Naive thymus-derived CD4-positive, alpha-beta T cell (primary cell): ENCODE measurements around the gene CCDC74A. TPM values are rescaled to one million over a fixed set of nuclear protein-coding genes. Genes with fewer than 3 reads are reported as not detected.
"Not testable (repeated sequence)": the region's sequence is repeated elsewhere in the genome, so short reads cannot be mapped to it uniquely, and the experiment has no call there.

ENCODE experiments used
- ATAC-seq: fragments of 150-1000 bp; cut with Tn5 transposase; 2 replicates; pipeline ENCODE4 v1.10.0; 2021; ENCODE audit warnings: mild to moderate bottlenecking, moderate library complexity
- CTCF ChIA-PET: fragments of 350-600 bp; sonication (Branson Sonifier 250); formaldehyde crosslinking; loops from one replicate; lab custom pipeline; 2021; ENCODE audit warnings: antibody characterized with exemption; lab: Charles Lee
- POLR2A ChIA-PET: fragments of 350-600 bp; sonication (Branson Sonifier 250); formaldehyde crosslinking; loops from one replicate; lab custom pipeline; 2021; ENCODE audit warnings: antibody characterized with exemption, inconsistent platforms; lab: Charles Lee
- DNase-seq, 9 donors: peaks; one replicate each; pipeline versions ENCODE4 v3.0.0 to v3.0.0-alpha.2; 2020 to 2022; ENCODE audit warnings: mixed read lengths in 1 of 9
- H3K27ac ChIP-seq: one replicate; pipeline ENCODE4 v1.7.0; 2013; ENCODE audit warnings: mild to moderate bottlenecking, low read depth, low read length, moderate library complexity
- H3K27me3 ChIP-seq, 2 donors: one replicate each; pipeline ENCODE4 v1.7.0; 2013; ENCODE audit warnings: low read length in 2 of 2, mild to moderate bottlenecking in 2 of 2, moderate library complexity in 2 of 2; ENCODE audit not compliant: control insufficient read depth in 2 of 2, insufficient read depth in 2 of 2
- H3K36me3 ChIP-seq, 3 experiments: 1 replicate in 2 of 3; 2 replicates in 1 of 3; pipeline ENCODE4 v1.7.0; 2013; ENCODE audit warnings: low read length in 3 of 3, mild to moderate bottlenecking in 3 of 3, moderate library complexity in 1 of 3; ENCODE audit not compliant: insufficient read depth in 3 of 3, control insufficient read depth in 2 of 3
- H3K4me1 ChIP-seq, 2 donors: one replicate each; pipeline ENCODE4 v1.7.0; 2013; ENCODE audit warnings: low read length in 2 of 2, mild to moderate bottlenecking in 2 of 2, moderate library complexity in 1 of 2; ENCODE audit not compliant: control insufficient read depth in 2 of 2, insufficient read depth in 2 of 2
- H3K4me3 ChIP-seq: 2 replicates; pipeline ENCODE4 v1.7.0; 2013; ENCODE audit warnings: mild to moderate bottlenecking, low read length
- H3K9me3 ChIP-seq, 3 experiments: 1 replicate in 2 of 3; 2 replicates in 1 of 3; pipeline ENCODE4 v1.7.0; 2013; ENCODE audit warnings: low read length in 3 of 3; ENCODE audit not compliant: control insufficient read depth in 2 of 3
- H3K27ac Mint-ChIP-seq, 9 donors: one replicate each; pipeline ENCODE4 v1.8.0; 2020 to 2022; ENCODE audit warnings: mixed read lengths in 9 of 9, mild to moderate bottlenecking in 8 of 9, moderate library complexity in 5 of 9, inconsistent platforms in 2 of 9
- H3K27me3 Mint-ChIP-seq, 5 donors: one replicate each; pipeline ENCODE4 v1.8.0; 2021 to 2022; ENCODE audit warnings: mixed read lengths in 5 of 5, mild to moderate bottlenecking in 1 of 5
- H3K36me3 Mint-ChIP-seq, 5 donors: one replicate each; pipeline ENCODE4 v1.8.0; 2020 to 2022; ENCODE audit warnings: mixed read lengths in 5 of 5, mild to moderate bottlenecking in 3 of 5, inconsistent platforms in 1 of 5
- H3K4me1 Mint-ChIP-seq, 7 donors: one replicate each; pipeline ENCODE4 v1.8.0; 2020 to 2022; ENCODE audit warnings: mixed read lengths in 7 of 7, mild to moderate bottlenecking in 3 of 7, inconsistent platforms in 1 of 7
- H3K4me3 Mint-ChIP-seq, 10 donors: one replicate each; pipeline ENCODE4 v1.8.0; 2020 to 2022; ENCODE audit warnings: mild to moderate bottlenecking in 10 of 10, mixed read lengths in 10 of 10, moderate library complexity in 6 of 10, inconsistent platforms in 2 of 10
- H3K9me3 Mint-ChIP-seq, 11 donors: one replicate each; pipeline ENCODE4 v1.8.0; 2020 to 2022; ENCODE audit warnings: mixed read lengths in 11 of 11, mild to moderate bottlenecking in 4 of 11, inconsistent platforms in 1 of 11, moderate library complexity in 1 of 11
- intact Hi-C, 2 donors: fragments of 100-400 bp; cut with micrococcal nuclease; formaldehyde crosslinking; loops; one replicate each; pipeline ENCODE4 v1.15.1; 2023
- polyA plus RNA-seq, 2 donors: library from polyadenylated mRNA; unstranded; fragments of 300-500 nt; fragmentation: Illumina TruSeq; gene quantifications; one replicate each; pipeline ENCODE4 v1.2.3, GENCODE V29; 2021
- total RNA-seq, 6 experiments: library from RNA in 5 of 6; stranded (reverse) in 5 of 6; gene quantifications; 1 replicate in 5 of 6; 2 replicates in 1 of 6; pipeline ENCODE4 v1.2.3 and lab custom pipeline; 2021 to 2026

Gene CCDC74A
- total and polyA plus RNA-seq, 7 experiments from 2014 or later: 0.38 to 2.4 (median 0.71) TPM; not detected in 3

DNA sequence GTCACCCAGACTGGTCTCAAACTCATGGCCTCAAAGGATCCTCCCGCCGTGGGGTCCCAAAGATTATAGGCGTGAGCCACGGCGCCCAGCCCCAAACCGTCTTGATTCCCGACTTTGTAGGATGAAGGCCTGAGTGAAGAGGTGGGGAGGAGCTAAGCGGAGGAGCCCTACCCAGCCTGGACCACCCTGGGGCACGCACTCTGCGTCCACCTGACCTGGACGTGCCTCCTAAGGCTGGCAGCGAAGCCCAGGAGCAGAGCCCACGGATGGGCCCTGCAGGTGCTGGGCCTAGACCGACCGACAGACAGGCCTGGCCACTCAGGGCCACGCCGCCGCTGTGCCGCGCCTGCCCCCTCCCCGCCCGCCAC lies 36.2 kb upstream of the CCDC74A start:
- peak overlapping the region; percentile 78 for H3K27ac ChIP-seq

DNA sequence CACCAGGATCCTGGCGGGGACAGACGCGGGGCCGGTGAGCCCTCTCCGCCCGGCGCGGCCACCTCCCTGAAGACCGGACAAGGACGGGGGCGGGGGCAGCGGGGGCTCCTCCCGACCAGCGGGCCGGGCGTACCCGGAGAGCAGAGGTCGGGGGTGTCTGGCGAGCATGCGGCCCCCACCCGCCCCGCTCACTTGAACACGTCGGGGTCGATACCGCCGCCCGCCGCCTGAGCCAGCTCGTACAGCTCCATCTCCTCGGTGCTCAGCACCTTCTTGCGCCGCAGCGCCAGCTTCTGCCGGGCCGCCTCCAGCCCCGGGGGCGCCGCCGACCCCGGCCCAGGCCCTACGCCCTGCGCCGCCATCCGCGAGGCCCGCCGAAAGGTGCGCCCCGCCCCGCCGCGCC lies 35.7 kb upstream of the CCDC74A start, which contains the start of gene MZT2A:
Gene MZT2A (minus strand): TSS at position 383 of the 403 bp plus-strand sequence. CDS start 21 bp downstream, at position 362.
- H3K27me3 ChIP-seq, H3K9me3 ChIP-seq, ATAC-seq, H3K36me3 Mint-ChIP-seq, H3K27me3 Mint-ChIP-seq, DNase-seq, H3K9me3 Mint-ChIP-seq: not testable (repeated sequence)
- intact Hi-C loops: loop anchor here (1.0 to 10.0 kb wide), 16 partner anchors 35 to 1149 kb away; partner anchors contain the start of genes CCDC74A (in 2 of the 2), FAM168B (in 1 of the 2), IMP4 (in 1 of the 2) and PLEKHB2 (in 1 of the 2)
- peaks cover 13 to 14% of the 10 kb centered on the region in 2 donors for H3K4me1 ChIP-seq
- peak within 1 kb of the TSS; percentile 96 for H3K27ac ChIP-seq
- ChIA-PET CTCF (interaction anchor here (1.1 to 1.7 kb wide), 3 partner anchors 21 to 338 kb away, joined by 3 to 7 read pairs (median 3); no protein-coding TSS in a partner anchor), POLR2A (interaction anchor here (0.8 to 1.6 kb wide), 6 partner anchors 35 to 1310 kb away, joined by 3 to 5 read pairs (median 3); partner anchors contain the start of genes CCDC74A, IMP4 and SMPD4)
- H3K36me3 ChIP-seq: peaks cover 0 to 15% (median 0%) of the 10 kb centered on the region in 3 experiments
- H3K4me1 Mint-ChIP-seq: peaks cover 25 to 51% (median 38%) of the 10 kb centered on the region in 7 donors
- peak within 1 kb of the TSS; percentile 89 to 98 (median 94) for H3K4me3 Mint-ChIP-seq
- peak within 1 kb of the TSS; percentile 89 to 99 (median 99) for H3K27ac Mint-ChIP-seq
- peak within 1 kb of the TSS; percentile 68 for H3K4me3 ChIP-seq

More for the DNA sequence above, 36.2 kb upstream of the CCDC74A start:
- POLR2A ChIA-PET: interaction anchor here (1.3 kb wide), 1 partner anchor 388 kb away, joined by 3 read pairs; no protein-coding TSS in a partner anchor
- Mint-ChIP-seq H3K4me1 (peaks cover 25 to 51% (median 39%) of the 10 kb centered on the region in 7 donors), H3K27ac (peak overlapping the region; percentile 87 to 93 (median 91)), H3K4me3 (peak overlapping the region; percentile 79 to 93 (median 89))
- intact Hi-C loops: loop anchor here (5.0 to 10.0 kb wide), 4 partner anchors 311 to 1117 kb away; no protein-coding TSS in a partner anchor
- not testable (repeated sequence) for H3K9me3 ChIP-seq, H3K9me3 Mint-ChIP-seq, ATAC-seq, H3K27me3 ChIP-seq, H3K36me3 Mint-ChIP-seq, H3K27me3 Mint-ChIP-seq
- Histone ChIP-seq H3K36me3 (peaks cover 0 to 12% (median 0%) of the 10 kb centered on the region in 3 experiments), H3K4me3 (peak overlapping the region; percentile 68), H3K4me1 (peaks cover 13 to 14% of the 10 kb centered on the region in 2 donors)
- peak in 3 of 9 donors; percentile 7 to 30 (median 7) for DNase-seq
- CTCF ChIA-PET: interaction anchor here (1.1 to 1.6 kb wide), 2 partner anchors 20 to 338 kb away, joined by 3 read pairs; no protein-coding TSS in a partner anchor

GRCh38 chr2:131492418-131493198 lies 35.1 kb upstream of the CCDC74A start:
- no peaks in the 10 kb centered on the region for H3K27me3 Mint-ChIP-seq
- H3K4me1 Mint-ChIP-seq: peaks cover 25 to 56% (median 42%) of the 10 kb centered on the region in 7 donors

DNA sequence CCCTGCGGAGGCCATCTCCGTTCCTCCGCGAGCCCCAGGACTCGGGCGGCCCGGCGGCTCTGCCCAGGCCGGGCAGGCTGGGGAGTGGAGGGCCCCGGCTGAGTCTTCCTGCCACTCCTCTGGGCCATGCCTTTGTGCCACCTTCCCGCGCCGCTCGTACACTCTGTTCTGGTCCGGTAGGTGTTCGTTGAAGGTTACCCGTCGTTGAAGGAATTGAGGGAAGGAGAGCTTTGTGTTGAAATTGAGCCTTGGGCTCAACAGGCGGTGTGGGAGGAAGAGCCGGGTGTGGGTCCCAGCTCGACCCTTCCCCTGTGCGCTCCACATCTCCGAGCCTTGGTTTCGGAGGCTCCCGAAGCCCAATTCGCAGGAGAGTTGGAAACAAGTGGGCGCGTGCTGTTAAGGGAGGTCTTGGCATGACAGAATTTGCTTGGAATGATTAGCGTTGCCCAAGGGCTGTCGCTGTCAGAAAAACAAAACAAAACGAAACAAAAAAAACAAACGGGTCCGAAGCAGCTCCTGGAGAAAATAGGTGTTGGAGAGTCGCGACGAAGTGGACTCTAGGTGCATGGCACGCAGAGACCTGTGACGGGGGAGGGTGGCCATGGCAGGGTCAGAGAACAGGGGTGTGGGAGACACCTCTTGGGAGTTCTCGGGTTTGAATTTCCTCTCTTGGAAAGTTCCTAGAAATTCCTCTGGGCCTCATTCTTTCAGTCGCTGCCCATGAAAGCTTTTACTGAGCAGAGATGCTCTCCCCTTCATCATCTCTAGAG lies 34.3 kb upstream of the CCDC74A start:
- H3K4me3 Mint-ChIP-seq: peak overlapping the region; percentile 89 to 98 (median 94)
- peak overlapping the region; percentile 89 to 99 (median 99) for H3K27ac Mint-ChIP-seq
- H3K4me1 Mint-ChIP-seq: peaks cover 26 to 54% (median 46%) of the 10 kb centered on the region in 7 donors
- Histone ChIP-seq H3K27me3 (no peaks in the 10 kb centered on the region), H3K27ac (peak overlapping the region; percentile 96), H3K36me3 (peaks cover 0 to 24% (median 0%) of the 10 kb centered on the region in 3 experiments), H3K4me1 (peaks cover 13 to 14% of the 10 kb centered on the region in 2 donors), H3K9me3 (no peaks in the 10 kb centered on the region), H3K4me3 (peak overlapping the region; percentile 67)
- H3K9me3 Mint-ChIP-seq: peaks cover 0 to 4% (median 0%) of the 10 kb centered on the region in 11 donors
- POLR2A ChIA-PET: interaction anchor here (1.0 to 1.6 kb wide), 4 partner anchors 9 to 1312 kb away, joined by 3 to 6 read pairs (median 4); partner anchors contain the start of genes IMP4 and SMPD4
- intact Hi-C loops: loop anchor here (1.0 to 10.0 kb wide), 10 partner anchors 11 to 1151 kb away; partner anchors contain the start of genes FAM168B (in 1 of the 2) and IMP4 (in 1 of the 2)
- peak; percentile 27 for ATAC-seq
- no peaks in the 10 kb centered on the region for H3K27me3 Mint-ChIP-seq
- DNase-seq: no peak
- peaks cover 5 to 10% (median 5%) of the 10 kb centered on the region in 5 donors for H3K36me3 Mint-ChIP-seq
- CTCF ChIA-PET: interaction anchor here (0.7 to 1.7 kb wide), 2 partner anchors 80 to 402 kb away, joined by 4 to 7 read pairs; no protein-coding TSS in a partner anchor

More at GRCh38 chr2:131492418-131493198, 35.1 kb upstream of the CCDC74A start:
- DNase-seq (peak; percentile 89 to 99 (median 93)), ATAC-seq (peak; percentile 84)
- Histone ChIP-seq H3K9me3 (no peaks in the 10 kb centered on the region), H3K36me3 (peaks cover 0 to 19% (median 0%) of the 10 kb centered on the region in 3 experiments), H3K27me3 (no peaks in the 10 kb centered on the region), H3K27ac (peak overlapping the region; percentile 96), H3K4me3 (peak overlapping the region; percentile 67), H3K4me1 (peaks cover 13 to 14% of the 10 kb centered on the region in 2 donors)
- CTCF ChIA-PET: interaction anchor here (0.7 to 1.7 kb wide), 4 partner anchors 22 to 401 kb away, joined by 3 to 7 read pairs (median 4); no protein-coding TSS in a partner anchor
- Mint-ChIP-seq H3K27ac (peak overlapping the region; percentile 89 to 99 (median 99)), H3K4me3 (peak overlapping the region; percentile 89 to 98 (median 94)), H3K9me3 (peaks cover 0 to 4% (median 0%) of the 10 kb centered on the region in 11 donors), H3K36me3 (peaks cover 0 to 9% (median 0%) of the 10 kb centered on the region in 5 donors)
- POLR2A ChIA-PET: interaction anchor here (0.8 to 1.6 kb wide), 7 partner anchors 10 to 1311 kb away, joined by 3 to 6 read pairs (median 3); partner anchors contain the start of genes CCDC74A, IMP4 and SMPD4
- intact Hi-C loops: loop anchor here (1.0 to 10.0 kb wide), 17 partner anchors 12 to 1150 kb away; partner anchors contain the start of genes CCDC74A (in 2 of the 2), FAM168B (in 1 of the 2), IMP4 (in 1 of the 2) and PLEKHB2 (in 1 of the 2)

GRCh38 chr2:131495506-131495905 lies 32.2 kb upstream of the CCDC74A start:
- ATAC-seq, H3K27me3 ChIP-seq, H3K9me3 ChIP-seq, H3K27me3 Mint-ChIP-seq, CTCF ChIA-PET, H3K27ac ChIP-seq, H3K4me3 ChIP-seq, POLR2A ChIA-PET, DNase-seq, H3K9me3 Mint-ChIP-seq: not testable (repeated sequence)
- intact Hi-C loops: loop anchor here (10.0 kb wide), 2 partner anchors 671 to 1121 kb away; no protein-coding TSS in a partner anchor
- Histone ChIP-seq H3K36me3 (peaks cover 0 to 27% (median 0%) of the 10 kb centered on the region in 3 experiments), H3K4me1 (peaks cover 9 to 12% of the 10 kb centered on the region in 2 donors)
- H3K27ac Mint-ChIP-seq: peak overlapping the region in 5 of 9 donors; percentile 28 to 74 (median 63)
- H3K4me3 Mint-ChIP-seq: peak overlapping the region; percentile 33 to 93 (median 44)
- H3K4me1 Mint-ChIP-seq: peaks cover 19 to 44% (median 37%) of the 10 kb centered on the region in 7 donors
- H3K36me3 Mint-ChIP-seq: peaks cover 5 to 15% (median 5%) of the 10 kb centered on the region in 5 donors
